GM08714 (cell line): ENCODE results near the gene LRRN3.

ENCODE experiments used
- H3K4me3 ChIP-seq: fragments of 200-500 bp; sonication (Bioruptor generic); 2 replicates; pipeline ENCODE4 v1.5.1; 2014; ENCODE audit warnings: mild to moderate bottlenecking, low read length, inconsistent platforms
- ZNF274 ChIP-seq: IDR thresholded peaks from 2 replicates; pipeline ENCODE4 v1.6.1; 2012; ENCODE audit warnings: mild to moderate bottlenecking, low read depth, low read length

LRRN3 gene

DNA sequence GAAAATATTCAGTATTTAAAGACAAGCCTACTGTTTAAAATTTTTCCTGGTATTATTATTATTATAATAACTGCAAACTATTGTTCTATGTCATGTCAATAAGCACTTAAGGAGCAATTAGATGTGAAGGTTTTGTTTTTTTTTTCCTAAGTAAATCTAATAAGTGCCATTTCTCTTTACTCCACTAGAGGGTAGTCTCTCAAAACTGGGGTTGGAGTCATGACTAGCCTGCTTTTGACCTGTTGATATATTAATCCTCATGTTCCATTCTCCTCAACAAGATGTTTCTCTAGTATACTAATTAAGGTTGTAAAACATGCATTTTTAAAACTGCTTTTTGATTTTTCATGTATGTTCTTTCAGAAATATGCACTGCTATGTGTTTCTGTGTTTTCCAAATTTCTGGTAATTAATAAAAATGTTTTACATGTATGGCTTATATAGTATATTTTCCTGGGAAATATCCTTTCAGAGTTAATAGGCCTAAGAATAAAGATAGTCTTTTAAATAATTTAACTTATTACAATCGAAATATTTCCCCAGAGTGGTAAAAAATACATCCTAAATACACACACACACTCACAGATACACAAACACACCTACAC, 1.0 kb upstream of the LRRN3 start:
- H3K4me3 ChIP-seq = no peak overlapping the region
- TF ChIP-seq ZNF274 = no peak

GRCh38 chr7:111091593-111092358, 849 bp downstream of the LRRN3 start:
- H3K4me3 ChIP-seq = no peak overlapping the region
- TF ChIP-seq ZNF274 = no peak

DNA sequence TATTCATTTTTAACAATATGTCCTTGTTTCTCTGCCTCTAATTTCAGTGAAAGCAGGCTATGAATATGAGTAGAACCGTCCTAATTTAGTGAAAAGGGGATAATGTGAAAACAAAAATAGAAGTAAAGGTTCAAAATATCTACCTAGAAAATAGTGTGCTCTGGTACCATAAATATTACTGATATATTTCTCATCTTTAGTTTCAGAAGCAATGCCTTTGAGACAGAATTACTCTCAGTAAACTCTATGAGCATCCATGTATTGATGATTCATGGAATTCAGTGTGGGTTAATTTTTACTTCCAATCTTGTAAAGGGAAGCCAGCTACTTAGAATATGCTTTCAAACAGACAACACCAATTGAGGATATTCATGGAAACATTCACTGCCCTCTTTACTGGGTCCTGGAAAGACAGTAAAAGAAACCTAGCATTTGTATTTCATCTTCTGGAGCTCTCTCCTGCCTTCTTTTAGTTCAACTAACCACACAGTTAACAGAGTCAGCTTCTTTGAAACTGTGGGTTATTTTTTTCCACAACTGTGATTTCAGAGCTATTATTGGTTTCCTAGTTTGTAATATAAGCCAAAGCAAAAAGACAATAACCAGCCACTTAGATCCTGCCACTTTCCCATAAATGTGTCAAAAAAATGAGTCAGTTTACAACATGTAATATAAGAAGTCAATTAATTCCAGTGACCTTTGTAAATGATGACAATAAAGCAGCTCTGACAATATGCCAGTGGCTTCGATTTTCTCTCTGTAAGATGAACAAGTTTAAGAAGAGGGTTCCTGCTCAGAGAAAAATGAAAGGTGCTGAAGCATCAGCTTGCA, 1.7 kb downstream of the LRRN3 start:
- H3K4me3 ChIP-seq = no peak overlapping the region
- TF ChIP-seq ZNF274 = no peak

GRCh38 chr7:111093496-111093895, 2.6 kb downstream of the LRRN3 start:
- H3K4me3 ChIP-seq = no peak overlapping the region
- TF ChIP-seq ZNF274 = no peak

DNA sequence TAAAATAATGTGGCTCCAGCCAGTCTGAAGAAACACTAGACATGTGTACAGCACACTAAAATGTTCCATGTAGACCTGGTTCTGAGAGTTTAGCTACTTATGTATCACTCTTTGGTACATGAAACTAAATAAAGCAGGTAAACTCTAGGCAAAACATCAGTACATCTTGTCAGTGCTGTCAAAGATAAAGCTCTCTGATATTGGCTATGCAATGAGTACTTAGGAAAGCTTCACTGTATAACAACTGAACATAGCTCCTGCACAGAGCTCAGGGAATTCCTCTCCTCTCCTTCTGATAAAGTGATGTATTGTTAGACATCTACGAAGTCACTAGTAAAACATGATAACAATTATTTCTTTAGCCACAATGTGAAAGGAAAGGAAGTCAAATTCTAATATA, 3.5 kb downstream of the LRRN3 start:
- H3K4me3 ChIP-seq = no peak overlapping the region
- no peak for TF ChIP-seq ZNF274

DNA sequence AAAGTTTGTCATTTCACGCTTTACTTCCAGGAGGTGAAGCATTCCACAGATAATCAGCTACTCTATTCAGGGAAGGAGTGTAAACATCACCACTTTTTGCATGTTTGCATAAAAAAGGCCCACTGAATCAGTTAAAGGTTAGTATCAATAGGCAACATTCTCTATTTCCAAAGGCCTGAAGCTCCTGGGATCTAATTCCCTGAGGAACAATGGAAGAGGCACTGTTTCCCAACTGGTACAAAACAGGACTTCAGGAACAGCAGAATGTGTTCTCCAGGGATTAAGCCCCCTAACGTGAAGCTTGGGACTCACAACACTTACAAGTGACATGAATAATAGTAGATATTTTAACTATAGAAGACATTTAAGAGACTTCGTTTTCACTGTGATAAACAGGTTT, 6.1 kb downstream of the LRRN3 start:
- H3K4me3 ChIP-seq = no peak overlapping the region
- TF ChIP-seq ZNF274 = no peak

DNA sequence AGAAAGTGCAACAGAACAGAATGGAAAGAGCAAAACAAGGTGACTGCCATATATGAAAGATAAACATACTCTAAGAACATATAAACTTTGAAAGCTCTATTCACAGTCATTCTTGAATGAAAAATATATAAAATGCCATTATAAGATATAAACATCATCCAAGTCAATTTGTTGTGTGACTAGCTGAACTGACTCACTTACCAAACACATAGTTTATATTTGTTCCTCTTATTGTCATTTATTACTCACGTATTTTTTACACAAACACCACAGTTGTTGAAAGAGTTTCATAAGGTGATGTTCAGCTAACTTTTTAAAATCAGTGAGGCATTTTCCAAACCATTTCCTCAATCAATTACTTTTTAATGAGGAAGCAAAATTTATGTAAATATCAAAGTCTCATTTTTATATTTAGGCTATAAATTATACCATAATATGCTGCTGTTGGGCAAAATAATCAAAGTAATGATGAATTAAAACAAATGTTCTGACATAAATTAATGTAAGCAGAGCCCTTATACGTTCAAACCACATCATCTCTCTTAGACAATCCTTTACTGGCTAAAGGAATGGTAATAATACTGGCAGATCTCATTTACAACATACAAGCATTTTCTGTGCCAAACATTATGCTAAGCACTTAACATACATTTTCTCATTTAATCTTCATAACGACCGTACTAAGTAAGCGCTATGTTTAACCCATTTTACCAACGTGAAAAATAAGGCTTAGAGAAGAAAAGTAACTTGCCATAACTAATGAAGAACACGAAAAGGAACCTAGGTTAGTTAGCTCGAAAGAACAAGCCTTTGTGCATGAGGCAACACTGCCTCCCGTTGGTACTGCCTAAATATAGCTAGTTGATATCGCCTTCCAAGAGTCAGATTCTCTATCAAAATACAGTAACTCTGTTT, 7.3 kb downstream of the LRRN3 start:
- no peak for TF ChIP-seq ZNF274
- H3K4me3 ChIP-seq = no peak overlapping the region

GRCh38 chr7:111098926-111099250, 8.0 kb downstream of the LRRN3 start:
- no peak for TF ChIP-seq ZNF274
- no peak overlapping the region for H3K4me3 ChIP-seq

- no peak overlapping the region for H3K4me3 ChIP-seq
- no peak for TF ChIP-seq ZNF274
These were observed 11.1 kb downstream of the LRRN3 start for GRCh38 chr7:111101856-111102646.

GRCh38 chr7:111103136-111103535, 12.2 kb downstream of the LRRN3 start:
- TF ChIP-seq ZNF274 = no peak
- no peak overlapping the region for H3K4me3 ChIP-seq

DNA sequence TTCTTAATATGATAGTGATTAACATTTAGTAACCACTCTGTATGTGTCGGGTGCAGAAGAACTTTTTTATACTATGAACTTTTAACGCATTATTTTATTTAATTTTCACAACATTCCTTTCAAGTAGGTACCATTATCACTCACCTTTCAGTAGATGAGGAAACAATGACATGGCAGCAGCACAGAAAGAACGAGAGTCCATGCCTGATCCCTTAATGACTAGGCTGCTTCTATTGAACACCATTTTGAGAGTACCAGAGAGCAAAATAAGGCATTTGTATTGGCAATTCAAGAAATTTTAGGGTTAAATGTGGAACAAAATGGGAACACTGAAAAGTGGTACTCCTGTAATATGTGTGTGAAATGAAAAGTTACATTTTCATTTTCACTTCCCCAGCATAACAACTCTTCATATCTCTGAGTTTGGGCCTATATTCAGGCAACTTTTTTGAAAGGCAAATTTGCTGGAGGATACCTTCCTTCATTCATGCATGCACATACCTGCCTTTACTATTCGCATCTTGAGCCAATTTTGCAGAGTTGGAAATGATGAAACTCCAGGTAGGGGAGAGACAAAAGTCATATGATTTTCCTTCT, 12.8 kb downstream of the LRRN3 start:
- no peak for TF ChIP-seq ZNF274
- no peak overlapping the region for H3K4me3 ChIP-seq

DNA sequence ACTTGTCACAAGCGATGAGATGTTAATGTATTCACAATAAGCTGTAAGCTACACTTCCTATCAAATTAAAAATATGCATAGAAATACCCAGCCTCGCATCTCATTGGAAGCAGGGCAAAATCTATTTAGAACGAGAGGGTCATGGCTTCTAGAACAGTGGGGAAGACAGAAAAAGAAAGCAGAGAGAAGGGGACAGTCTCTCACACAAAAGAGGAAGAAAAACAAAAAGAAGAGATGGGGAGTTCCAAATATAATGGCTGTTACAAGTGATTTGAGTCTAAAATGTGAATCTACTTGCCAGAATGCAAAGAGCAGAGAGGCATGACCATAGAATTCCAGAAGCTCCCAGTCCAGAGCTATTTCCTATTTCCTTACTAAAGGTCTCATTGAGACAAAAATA, 13.8 kb downstream of the LRRN3 start:
- TF ChIP-seq ZNF274 = no peak
- H3K4me3 ChIP-seq = no peak overlapping the region

DNA sequence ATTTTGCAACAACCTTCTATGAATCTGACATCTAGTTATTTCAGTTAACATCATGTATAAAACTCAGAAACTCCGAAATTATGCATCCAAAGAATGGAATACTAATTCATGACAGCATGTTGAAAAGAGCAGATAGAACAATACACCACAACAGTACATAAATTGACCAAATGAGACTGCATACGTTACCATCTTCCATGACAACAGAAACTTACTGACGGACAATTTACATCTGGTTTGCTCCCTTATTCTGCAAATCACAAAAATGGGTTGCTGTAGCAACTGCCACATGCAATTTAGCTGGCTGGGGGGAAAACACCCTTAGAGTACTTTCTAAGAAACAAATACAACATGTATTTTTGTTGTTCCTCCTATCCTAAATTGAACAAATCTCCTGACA, 14.3 kb downstream of the LRRN3 start:
- no peak overlapping the region for H3K4me3 ChIP-seq
- no peak for TF ChIP-seq ZNF274
